GM18517 (cell line): Measurements from ENCODE around the gene SP3.
A peak's percentile ranks its signal among the peaks of the same experiment; 100 is the strongest.

ENCODE experiments used
- ATAC-seq: cut with Tn5 transposase; IDR thresholded peaks from one replicate; pipeline ENCODE4 v1.9.1; 2021; ENCODE audit warnings: mild to moderate bottlenecking, moderate library complexity; ENCODE audit not compliant: unreplicated experiment

SP3 gene

GRCh38 chr2:173965372-173966025 lies at the start of gene SP3:
Gene SP3 (minus strand): TSS chr2:173965373. CDS start chr2:173965171, 202 bp downstream.
- peak; percentile 70 for ATAC-seq

DNA sequence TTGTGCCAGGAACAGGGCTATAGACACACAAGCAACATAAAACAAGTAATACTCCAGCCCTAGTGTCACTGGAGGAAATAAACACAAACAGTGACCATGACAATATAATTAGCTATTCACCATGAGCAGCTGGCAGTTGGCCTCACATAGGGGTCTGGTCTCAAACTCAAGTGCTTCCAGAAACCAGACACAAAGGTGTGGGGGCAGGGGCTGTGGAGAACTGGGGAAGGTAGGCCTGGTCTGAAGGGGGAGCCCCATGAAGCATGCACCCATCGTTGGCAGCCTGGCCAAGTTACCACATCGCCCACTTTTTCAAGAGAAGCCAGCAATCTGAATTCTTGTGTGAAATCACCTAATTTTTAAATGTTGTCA lies 49.5 kb upstream of the SP3 start:
- ATAC-seq, result no peak

DNA sequence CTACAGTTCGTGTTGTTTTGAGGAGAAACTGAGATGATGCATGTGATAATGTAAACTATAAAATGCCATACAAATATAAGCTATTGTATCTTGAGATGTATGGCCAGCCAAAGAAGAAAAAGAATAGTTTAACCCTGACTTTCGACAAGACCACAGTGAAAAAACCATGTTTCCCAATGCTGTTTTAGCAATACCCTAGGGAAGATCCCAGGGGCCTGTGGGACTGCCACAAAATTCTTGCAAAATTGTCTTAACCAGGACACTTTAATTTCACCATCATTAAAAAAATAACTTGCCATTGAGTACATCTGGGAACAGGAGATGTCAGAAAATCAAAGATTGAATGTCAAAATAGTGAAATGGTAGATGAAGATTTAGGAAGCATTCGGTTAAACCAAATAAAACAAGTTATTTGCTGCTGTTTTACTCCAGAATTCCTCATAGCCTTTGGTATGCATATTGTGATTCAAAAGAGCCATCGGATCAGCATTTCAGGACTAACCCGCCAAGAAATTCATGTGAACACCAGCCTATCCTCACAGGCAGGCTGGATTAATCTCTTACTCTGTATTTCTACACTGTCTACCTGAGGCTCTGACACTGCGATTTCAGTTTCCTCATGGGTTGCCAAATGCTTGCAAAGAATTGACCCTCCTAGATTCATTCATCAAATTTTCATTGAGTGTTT lies 49.0 kb upstream of the SP3 start:
- ATAC-seq, result no peak

DNA sequence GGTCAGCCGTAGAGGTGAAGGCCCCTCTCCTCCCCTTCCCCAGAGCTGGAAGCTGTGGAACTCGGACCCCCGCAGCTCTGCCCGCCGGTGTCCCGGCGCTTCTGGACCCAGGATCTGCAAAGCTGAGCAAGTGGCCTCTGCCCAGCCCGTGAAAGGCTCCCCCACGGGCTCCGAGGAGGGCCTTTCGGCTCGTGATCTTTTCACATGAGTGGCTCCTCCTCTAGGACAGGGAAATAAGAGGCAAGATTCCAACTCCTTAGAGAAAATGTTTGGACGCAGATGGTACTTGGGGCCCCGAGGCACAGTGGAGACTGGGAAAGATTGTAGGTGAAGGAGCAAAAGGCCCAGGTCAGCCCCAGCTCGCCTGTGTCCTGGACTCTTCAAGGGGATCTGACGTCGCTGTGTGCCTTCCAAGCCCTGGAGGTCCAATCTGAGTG lies 48.2 kb upstream of the SP3 start:
- ATAC-seq, result no peak

DNA sequence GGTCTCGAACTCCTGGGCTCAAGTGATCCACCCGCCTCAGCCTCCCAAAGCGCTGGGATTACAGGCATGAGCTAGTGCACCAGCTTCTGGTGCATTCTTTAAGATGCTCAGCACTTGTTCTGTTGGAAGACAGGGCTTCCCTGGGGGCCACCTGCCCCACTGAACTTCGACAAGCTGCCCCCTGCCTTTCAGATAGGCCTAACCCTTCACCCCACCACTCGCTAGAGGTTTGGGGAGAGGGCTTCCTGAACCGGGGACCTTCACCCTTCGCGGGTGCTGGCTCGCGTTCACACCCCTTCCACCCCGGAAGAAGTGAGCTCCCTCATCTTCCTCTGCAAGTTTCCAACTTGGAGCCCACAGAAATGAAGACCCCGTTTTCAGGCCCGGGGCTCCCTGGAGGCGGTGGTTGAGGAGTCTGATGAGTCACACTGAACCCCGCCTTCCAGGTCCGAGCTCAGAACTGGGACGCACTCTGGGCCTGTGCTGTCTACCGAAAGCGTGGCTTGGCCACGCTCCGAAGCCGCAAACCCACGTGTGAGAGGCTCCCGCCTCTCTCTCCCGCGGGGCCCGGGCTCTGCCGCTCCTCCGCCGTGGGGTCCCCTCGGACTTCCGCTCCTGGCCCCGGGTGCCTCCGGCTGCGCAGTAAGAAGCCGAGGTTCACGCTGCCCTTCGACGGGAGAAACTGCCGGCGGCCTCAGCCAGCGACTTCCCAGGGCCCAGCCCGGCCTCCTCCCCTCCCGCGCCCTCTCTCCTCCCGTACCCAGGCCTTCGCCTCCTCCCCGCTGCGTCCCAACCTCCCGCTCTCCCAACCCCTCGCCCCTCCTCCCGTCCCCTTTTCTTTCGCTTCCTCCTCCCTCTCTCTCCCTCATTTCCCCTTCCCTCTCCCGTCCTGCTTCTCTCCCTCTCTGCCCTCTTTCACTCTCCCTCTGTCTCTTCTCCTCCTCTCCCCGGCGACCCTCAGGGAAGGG lies 47.5 kb upstream of the SP3 start:
- ATAC-seq, result no peak

GRCh38 chr2:174011796-174012195 lies 46.6 kb upstream of the SP3 start:
- ATAC-seq, result no peak

GRCh38 chr2:174011173-174011572 lies 46.0 kb upstream of the SP3 start:
- ATAC-seq, result no peak

DNA sequence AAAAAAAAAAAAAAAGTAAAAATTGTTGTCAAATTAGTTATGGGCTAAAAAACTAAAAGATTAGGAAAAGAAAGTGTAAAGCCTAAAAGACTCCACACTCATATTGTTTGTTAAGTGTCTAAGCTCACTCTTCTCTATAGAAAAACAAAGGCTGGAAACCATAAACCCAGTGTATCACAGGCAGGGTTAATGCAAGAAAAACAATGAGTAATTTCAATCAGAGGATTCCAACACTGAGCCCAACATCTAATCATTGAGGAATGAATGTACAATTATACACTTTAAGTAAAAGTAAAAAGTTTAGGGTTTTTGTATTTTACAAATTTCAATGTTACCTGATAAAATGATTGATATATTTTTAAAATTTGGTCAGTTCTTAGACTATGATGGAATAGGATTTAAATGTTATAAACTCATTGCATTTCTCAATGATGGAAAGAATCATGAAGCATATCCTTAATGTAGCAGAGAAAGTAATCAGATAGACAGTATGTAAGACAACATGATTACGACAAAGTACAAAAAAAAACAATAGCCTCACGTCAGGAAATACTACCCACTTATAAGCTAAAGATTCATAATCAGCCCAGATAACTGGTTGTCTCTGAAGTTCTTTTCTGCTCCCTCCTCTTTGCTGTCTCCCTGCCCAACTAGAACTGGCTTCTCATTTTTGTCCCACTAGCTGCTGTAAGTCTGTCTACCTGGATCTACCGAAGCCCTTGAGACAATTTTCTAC lies 44.5 kb upstream of the SP3 start:
- ATAC-seq, result no peak

- ATAC-seq, result no peak
Observed at GRCh38 chr2:174008720-174009119, 43.5 kb upstream of the SP3 start.

DNA sequence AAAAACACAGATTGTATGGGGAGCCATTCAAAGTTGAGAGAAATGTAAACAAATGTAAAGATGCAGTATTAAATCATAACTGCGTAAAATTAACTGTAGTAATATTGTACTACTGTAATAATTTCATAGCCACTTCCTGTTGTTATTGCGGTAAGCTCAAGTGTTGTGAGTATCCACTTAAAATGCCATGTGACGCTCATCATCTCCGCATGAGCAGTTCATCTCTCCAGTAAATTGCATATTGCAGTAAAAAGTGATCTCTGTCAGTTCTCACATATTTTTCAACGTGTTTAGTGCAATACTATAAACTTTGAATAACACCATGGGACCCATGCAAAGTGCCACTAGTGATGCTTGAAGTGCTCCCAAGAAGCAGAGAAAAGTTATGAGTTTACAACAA lies 41.8 kb upstream of the SP3 start:
- no peak for ATAC-seq

GRCh38 chr2:174005801-174006419 lies 40.7 kb upstream of the SP3 start:
- ATAC-seq, result no peak

- no peak for ATAC-seq
Observed at GRCh38 chr2:174004905-174005605, 39.9 kb upstream of the SP3 start.

GRCh38 chr2:174003720-174004695 lies 38.8 kb upstream of the SP3 start:
- no peak for ATAC-seq

- ATAC-seq, result no peak
Observed at GRCh38 chr2:174002679-174003078, 37.5 kb upstream of the SP3 start.

GRCh38 chr2:174001107-174001506 lies 35.9 kb upstream of the SP3 start:
- no peak for ATAC-seq

- no peak for ATAC-seq
Observed at GRCh38 chr2:173999724-174000123, 34.6 kb upstream of the SP3 start.

DNA sequence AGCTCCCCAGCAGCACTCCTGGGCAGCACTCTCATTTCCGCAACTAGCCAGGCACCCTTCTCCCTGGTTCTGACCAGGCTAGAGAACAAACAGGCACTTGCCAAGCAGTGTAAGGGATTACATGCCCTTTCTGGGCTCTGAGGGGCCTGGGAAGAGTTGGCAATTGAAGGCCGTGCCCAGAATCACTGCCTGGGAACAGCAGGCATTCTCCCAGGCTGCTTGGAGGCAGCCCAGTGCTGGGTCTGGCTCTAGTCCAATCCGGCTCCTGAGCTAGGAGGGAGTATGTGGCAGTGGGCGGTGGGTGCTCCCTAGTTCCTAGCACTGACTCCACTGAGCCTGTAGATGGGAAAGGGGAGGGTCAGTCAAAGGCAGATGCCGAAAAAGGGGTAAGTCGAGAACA lies 34.1 kb upstream of the SP3 start:
- ATAC-seq, result no peak

DNA sequence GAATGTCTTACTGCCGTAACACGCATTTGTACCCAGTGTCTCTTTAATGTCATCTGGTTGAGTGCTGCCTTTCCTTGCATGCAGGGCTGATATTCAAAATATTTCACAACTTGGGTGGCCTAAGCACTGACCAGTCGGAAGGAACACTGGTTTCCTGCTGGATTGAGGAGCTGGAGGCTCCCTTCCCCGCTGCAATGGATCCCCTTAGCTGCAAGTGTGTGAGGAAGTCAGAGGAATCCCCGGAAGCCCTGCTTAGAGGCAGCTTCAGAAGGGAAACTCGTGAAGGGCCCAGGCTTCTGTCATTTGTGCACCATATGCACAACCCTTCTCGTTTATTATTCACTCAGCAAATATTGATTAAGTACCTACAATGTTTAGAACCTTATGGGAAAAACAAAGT lies 33.2 kb upstream of the SP3 start:
- no peak for ATAC-seq

GRCh38 chr2:173997753-173998152 lies 32.6 kb upstream of the SP3 start:
- ATAC-seq, result no peak
